Measurements from ENCODE around the gene GIT1.
A peak's percentile ranks its signal among the peaks of the same experiment; 100 is the strongest.

Gene GIT1

GRCh38 chr17:29577001-29577370 is 12.5 kb downstream of the GIT1 start:
- no peak for DNase-seq

DNA sequence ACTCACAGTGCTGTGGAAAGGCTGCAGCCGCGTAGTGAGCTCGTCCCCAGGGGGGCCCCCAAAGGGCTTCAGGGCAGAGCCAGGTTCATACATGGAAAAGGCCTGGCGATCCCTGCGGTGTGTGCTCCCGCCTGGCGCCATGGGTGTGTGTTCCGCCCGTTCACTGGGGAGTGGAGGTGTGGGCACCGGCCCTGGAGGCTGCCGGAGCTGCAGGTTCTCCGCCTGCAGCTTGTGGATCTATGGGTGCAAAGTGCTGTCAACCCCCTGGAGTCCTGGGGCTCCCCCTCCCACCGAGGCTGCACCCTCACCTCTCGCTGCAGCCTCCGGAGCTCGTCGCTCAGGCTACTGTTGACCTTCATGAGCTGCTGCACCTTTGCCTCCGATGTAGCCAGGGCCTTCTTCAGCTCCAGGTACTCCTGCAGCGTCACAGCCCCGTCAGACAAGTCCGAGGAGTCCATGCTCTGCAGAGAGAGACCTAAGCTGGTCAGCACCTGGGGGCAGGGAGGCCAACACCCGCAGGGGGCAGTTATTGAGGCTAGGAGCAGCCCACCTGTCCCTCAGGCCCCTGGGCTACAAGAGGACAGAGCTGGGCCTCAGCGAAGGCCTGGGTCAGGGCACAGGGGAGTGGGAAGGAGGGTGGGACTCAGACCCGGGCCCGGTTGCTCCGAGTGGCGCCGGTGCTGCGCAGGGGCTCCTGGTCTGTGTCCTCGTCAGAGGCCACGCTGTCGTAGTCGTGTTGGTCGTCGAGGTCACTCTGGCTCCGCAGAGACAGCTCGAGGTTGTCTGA is 13.0 kb downstream of the GIT1 start:
- no peak for DNase-seq

GRCh38 chr17:29575511-29576213 is 13.8 kb downstream of the GIT1 start:
- DNase-seq: no peak

DNA sequence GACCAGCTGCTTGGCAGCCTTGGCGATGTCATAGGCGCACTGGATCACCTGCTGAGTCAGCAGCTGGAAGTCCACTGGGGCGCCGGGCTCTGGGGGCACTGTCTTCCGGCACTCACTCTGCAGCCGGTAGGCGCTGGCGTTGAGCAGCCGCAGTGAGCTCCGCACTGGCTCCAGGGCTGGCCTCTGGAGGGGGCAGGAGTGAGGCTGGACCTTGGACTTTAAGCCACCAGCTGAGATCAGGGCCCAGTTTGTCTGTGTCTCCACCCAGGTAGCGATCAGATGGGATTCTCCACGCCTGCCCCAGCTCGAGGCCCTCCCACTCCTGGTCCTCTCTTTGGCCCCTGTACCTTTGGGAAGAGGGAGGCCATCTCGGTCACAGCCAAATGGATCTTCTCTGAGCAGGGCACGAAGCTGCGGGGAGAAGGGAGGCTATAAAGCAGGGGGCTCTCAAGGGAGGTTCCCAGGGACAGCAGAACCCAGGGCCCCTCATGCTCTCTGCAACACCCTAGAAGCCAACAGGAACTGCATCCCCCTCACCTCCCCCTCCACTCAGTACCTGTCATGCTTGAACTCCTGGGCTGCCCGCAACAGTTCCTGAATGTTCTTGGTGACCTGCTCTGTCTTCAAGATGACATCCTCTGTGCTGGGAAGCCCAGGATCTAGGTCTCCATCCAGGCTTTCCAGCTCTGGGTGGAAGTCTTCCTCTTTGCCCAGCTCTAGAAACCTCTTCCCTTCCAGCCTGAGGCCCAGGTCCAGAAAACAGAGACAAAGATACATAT is 14.5 kb downstream of the GIT1 start:
- no peak for DNase-seq

- no peak for DNase-seq
These were observed 15.3 kb downstream of the GIT1 start for GRCh38 chr17:29573871-29574731.

GRCh38 chr17:29573558-29573869 is 15.9 kb downstream of the GIT1 start:
- DNase-seq: no peak

GRCh38 chr17:29572691-29573557 is 16.5 kb downstream of the GIT1 start:
- no peak for DNase-seq

DNA sequence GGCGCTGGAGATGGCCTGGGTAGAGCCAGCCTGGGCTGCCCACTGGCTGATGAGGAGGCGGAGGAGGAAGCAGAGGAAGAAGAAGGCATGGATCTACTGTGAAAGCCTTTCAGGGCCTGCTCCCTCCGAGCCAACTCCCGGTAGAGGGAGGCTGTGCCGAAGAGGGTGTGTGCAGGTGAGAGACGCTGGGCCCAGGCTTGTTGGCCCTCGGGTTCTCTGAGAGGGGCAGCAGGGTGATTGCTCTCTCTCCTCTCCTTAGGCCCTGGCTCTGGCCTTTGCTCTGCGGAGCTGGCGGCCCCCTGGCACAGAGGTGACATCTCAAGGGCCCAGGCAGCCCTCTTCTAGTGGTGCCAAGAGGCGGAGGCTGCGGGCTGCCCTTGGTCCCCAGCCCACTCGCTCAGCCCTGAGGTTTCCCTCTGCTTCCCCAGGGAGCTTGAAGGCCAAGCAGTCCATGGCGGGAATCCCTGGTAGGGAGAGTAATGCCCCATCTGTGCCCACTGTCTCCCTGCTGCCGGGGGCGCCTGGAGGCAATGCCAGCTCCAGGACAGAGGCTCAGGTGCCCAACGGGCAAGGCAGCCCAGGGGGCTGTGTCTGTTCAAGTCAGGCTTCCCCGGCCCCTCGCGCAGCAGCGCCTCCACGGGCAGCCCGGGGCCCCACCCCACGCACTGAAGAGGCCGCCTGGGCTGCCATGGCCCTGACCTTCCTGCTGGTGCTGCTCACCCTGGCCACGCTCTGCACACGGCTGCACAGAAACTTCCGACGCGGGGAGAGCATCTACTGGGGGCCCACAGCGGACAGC is 17.4 kb downstream of the GIT1 start:
- no peak for DNase-seq

DNA sequence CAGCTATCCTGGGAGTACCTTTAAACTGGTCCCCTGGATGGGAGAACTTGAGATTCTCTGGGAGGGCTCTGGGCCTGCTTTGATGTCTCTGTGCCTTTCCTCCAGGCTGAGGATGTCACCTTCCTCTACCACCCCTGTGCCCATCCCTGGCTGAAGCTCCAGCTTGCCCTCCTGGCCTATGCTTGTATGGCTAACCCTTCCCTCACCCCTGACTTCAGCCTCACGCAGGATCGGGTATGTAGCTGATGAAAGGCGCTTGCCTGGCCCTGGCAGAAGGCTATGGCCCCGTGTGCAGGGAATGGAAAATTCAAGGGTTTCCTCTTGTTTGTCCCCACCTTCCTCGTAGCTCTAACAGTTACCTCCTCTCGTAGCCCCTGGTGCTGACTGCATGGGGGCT is 18.0 kb downstream of the GIT1 start:
- no peak for DNase-seq

- DNase-seq: no peak
These were observed 18.9 kb downstream of the GIT1 start for GRCh38 chr17:29570521-29570920.

DNA sequence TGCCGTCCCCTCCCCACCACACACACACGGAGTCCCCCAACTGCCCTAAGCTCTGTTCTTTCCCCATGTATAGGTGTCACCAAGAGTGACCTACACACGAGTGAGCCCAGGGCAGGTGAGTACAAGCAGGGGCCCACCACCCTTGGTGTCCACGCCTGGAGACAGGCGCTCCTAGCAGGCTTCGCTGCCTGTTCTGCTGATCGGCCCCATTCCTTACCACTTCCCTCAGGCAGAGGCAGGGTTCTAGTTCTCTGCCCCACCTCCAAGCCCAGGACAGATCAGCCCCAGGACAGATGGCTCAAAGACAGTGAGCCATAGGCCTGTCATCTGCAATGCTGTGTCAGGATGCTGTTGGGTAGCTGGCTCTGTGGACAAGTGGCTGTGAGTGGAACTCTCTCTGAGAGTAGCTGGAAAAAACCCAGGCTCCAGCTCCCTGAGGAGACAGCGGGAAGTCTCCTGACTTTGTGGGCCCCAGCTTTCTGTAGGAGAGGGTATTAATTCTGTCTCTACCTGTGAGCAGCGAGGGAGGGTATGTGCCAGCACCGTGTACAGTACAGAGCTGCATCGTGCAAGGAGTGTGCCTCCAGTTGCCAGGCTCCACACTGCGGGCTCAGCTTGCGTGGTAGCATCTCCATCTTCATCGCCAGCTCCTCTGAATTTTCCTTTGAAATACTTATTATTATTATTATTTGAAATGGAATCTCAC is 20.1 kb downstream of the GIT1 start:
- DNase-seq: no peak

DNA sequence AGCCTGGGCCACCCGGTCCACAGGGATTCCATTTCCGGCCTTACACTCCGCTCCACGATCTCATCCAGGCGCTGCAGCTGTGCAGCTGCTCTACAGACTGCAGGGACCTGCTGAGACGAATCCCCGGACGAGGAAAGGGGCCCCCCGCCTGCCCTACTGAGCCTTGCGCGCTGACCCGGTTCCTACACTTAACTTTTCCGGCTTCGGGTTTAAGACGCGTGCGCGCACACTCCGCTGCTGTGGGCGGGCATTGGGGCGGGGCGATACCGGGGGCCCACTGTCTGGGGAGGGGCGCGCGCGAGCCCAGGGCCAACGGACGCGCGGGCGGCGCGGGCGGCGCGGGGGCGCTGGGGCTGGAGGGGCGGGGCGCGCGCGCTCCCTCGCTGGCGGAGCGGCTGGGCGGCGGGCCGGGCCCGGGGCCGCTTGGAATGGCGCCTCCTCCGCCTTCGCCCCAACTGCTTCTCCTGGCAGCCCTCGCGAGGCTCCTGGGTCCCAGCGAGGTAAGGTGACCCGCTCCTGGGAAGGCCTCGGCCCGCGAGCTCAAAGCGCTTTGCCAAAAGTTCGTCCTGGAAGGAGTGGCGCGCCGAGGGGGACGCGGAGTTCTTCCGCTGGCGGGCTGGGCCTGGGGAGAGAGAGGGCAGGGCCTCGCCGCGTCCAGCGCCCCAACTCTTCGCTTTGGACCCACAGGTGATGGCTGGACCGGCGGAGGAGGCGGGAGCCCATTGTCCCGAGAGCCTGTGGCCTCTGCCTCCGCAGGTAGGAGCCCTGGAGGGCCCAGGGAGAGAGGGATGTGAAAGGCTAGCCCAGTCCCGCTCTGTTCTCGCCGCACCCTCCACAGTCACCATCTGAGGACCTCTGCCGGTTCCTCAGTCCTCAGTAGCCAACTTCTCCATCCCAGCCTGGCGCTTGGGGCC is 20.9 kb downstream of the GIT1 start, which contains the start of gene TP53I13:
Gene TP53I13, plus strand, starts transcription at position 371 of the 914 bp plus-strand sequence. Its CDS starts 58 bp downstream, at position 429.
- DNase-seq: peak; percentile 62

GRCh38 chr17:29567554-29568330 is 21.7 kb downstream of the GIT1 start:
- no peak for DNase-seq

GRCh38 chr17:29567304-29567553 is 22.2 kb downstream of the GIT1 start:
- DNase-seq: no peak

- peak; percentile 67 for DNase-seq
These were observed 22.8 kb downstream of the GIT1 start, which contains the start of gene ABHD15 for GRCh38 chr17:29566473-29567303. TSS of gene ABHD15 (minus strand) at chr17:29567037. CDS start at chr17:29566966, 71 bp downstream.

DNA sequence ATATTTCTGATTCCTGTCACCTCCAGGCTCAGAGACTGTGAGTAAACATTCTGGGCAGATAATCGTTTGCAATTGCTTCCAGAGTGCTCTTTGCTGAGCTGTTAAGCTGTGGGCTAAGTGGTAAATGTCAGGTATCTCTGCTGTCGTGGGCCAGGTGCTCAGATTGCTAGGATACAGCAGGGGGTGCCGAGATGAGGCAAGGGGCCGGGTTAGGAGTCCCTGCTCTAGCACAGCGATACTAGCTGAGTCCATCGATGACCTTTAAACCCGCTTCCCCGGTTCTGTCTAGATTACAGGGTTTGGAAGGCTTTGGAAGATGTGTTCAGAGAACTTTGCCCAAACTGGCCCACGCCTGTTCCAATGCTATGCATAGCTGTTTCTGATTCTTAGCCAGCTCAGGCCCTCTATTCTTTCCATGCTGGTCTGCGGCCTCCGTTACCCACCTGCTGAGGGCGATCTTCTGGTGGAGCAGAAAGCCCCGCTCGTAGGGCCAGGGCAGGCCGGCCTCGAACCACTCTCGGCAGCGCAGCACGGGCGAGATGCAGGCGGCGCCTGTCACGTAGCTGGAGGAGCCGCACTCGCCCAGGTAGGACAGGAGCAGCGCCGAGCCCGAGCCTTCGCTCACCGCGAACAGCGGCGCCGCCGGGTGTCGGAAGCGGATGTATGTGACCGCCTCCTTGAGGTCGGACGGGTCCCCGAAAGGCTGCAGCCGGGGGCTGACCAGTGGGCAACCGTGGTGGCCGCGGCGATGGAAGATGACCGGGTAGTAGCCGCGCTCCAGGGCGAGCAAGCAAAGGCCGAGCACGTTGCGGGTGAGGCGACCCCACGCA is 23.6 kb downstream of the GIT1 start:
- no peak for DNase-seq

- DNase-seq: no peak
These were observed 25.6 kb downstream of the GIT1 start for GRCh38 chr17:29563816-29564215.

All from GOT3 (cell line).